Stimulated activated CD8-positive, alpha-beta memory T cell treated with anti-CD3 and anti-CD28 coated beads, Interleukin-12 subunit alpha, Interleukin-12 subunit beta, amount 100 ng/mL, for 4 hours (primary cell): ENCODE measurements around the gene S100A4.

ENCODE experiments used
- DNase-seq: peaks from one replicate; pipeline ENCODE4 v3.0.0-alpha.2; 2020; ENCODE audit warnings: low read depth

S100A4 gene

DNA sequence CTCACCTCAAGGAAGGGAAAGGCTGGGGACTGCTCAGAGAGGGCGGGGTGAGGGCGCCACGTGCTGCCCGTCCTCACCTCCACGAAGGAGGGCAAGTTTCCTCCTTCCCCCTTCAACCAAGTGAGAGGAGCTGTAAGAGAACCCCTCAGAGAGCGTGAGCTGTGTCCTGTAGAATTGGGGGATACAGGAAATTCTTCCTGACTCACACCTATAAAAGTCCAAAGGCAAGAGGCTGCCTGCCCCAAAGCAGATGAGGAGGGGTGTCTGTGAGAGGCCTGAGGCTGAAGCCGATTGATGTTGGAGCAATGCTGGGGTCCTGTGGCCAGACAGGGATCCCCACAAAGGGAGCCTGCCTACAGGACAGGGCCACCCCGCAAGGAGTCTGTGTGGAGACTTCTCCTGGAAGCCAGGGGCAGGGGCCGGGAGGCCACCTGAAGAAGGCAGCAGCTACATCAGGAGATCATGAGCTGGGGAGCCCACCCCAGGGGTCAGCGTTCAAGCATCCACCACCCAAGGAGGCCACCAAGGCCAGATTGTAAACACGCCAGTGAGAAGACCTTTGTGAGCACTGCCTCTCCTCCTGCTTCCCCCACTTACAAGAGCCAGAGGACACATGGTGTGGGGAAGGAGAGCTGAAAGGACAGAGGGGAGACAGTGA, 37.6 kb downstream of the S100A4 start:
- no peak for DNase-seq

DNA sequence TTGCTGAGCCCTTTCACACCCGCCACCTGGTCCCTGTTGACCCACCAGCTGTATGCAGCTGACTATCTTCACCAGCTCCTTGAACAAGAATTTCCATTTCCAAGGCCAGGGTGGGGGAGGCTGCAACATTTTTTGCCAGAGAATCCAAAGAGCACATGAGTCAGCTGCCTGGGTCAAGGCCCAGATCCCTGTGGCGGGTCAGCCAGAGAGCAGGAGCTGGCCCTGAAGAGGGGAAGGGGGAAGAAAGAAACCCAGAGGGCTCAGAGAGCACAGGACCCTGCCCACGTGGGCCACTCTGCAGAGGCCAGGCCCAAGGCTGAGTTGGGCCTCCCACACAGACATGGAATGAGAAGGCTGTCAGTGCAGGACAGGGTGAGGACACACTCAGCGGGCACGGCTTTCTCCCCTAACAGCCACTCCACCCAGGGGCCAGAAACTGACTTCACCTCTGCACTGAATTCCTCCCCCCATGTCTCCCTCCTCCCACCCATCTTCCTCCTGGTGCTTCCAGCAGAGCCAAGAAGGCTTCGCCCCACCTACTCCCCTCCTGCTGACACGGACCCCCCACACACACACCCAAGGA, 38.7 kb downstream of the S100A4 start:
- no peak for DNase-seq

DNA sequence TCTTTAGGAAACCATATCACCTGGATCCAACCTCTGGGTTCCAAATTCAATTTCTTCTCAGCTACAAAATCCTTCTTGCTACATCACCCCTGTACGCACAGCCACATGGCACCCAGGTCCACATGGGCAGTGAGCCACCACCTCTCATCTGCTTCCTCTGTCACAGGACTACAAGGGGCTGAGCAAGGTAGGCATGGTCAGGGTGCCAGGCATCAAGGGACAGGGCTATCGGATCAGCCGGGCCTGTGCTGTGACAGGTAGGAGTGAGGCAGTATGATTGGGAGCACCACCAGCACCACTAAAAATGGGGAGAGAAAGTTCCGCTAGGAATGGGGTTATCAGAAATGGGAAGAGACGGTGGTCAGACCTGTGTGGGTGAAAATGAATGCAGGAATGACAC, 39.2 kb downstream of the S100A4 start:
- no peak for DNase-seq

DNA sequence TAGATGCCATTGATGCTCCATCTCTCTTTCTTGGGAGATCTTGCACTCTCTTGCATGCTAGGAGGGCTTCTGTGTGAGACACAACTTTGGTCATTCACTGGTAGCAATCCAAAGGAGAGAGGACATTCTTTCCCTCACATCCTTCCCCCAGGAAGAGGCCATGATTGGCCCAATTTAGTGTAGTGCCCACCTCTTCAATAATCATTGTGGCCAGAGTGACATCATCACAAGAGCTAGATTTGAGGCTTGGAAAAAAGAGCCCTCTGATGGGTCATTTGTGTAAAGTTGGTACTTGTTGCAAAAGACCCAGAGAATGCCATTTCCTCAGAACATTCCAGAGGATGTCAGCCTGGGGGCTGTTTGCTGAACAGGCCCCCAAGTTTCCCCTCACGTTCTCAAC, 40.0 kb downstream of the S100A4 start:
- no peak for DNase-seq

DNA sequence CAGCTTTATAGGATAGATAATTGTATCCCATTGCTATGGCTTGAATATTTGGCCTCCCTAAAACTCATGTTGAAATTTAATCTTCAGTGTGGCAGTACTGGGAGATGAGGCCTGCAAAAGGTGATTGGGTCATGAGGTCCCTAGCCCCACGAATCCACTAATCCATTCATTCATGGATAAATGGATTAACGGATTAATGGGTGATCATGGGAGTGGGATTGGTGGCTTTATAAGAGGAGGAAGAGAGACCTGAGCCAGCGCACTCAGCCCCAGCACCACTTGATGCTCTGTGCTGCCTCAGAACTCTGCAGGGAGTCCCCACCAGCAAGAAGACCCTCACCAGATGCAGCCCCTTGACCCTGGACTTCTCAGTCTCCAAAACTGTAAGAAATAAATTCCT, 41.8 kb downstream of the S100A4 start:
- no peak for DNase-seq

DNA sequence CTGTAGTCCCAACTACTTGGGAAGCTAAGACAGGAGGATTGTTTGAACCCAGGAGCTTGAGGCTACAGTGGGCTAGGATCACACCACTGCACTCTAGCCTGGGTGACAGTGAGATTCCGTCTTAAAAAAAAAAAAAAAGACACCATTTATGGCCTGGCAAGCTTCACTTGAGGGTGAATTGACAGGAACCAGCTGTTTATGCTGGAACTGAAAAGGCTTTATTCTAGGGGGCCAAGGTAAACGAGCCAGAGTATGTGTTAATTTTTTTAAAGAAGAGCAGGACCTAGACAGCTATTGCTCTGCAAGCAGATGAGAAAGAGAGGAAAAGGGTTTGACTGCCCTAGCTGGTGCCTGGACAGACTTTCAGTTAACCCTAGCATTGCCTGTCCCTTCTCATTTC, 46.9 kb downstream of the S100A4 start:
- DNase-seq, result no peak

DNA sequence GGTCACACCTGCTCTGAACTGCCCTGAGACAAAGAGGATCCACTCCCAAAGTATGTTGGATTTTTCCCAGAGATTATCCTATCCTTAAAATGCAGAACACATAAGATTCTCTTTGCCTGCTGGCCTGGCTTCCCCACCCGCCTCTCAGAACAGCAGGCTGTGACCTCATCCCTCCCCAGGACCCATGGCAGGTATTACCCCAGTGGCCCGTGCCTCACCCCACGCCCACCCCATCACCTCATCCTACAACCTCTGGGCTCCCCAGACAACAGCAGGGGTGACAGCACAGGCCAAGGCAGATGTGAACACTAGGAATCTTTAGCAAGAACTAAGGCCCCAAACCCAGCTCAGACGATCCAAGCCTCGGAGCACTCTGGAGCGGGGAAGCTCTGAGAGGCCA, 50.1 kb downstream of the S100A4 start:
- DNase-seq, result no peak

DNA sequence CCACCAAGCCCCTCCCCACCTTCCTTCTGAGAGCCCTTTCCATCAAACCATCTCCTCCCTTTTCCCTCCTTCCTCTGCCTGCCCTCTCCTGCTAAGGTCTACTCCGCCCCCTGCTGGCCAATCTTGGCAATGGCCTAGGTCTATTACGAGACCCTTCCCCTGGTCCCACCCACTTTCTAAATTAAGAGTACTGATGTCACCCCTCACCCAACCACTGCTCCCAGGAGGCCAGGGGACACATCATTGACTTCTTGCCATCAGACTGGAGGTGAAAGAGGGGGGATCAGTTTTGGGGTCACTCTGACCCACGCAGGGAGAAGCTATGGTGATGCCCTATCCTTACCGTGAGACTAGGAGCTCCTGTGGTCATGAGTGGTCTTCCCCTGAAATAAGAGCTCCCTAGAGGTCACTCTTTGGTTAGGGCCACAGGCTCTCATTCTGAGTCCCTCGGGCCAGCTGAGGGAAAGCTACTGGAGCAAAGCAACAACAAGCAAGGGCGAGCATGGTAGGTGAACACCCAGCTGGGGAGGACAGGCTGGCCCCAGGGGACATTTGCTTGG, 50.5 kb downstream of the S100A4 start:
- DNase-seq, result peak; percentile 19
